Astrocyte (in vitro differentiated cells and primary cell): ENCODE data around the gene TRIM44. TPM values are rescaled to one million over a fixed set of nuclear protein-coding genes. Genes with fewer than 3 reads are reported as not detected.
A peak's percentile ranks its signal among the peaks of the same experiment; 100 is the strongest.
"Not testable (repeated sequence)": the region's sequence is repeated elsewhere in the genome, so short reads cannot be mapped to it uniquely, and the experiment has no call there.

Source experiments
- DNase-seq: peaks from one replicate; pipeline ENCODE4 v3.0.0-alpha.2; 2010; ENCODE audit warnings: low read depth
- FAIRE-seq: peaks from 2 replicates; lab custom pipeline; 2011; peaks lifted over from hg19 to GRCh38; lab: Jason Lieb, UNC
- H2AFZ ChIP-seq: 2 replicates; pipeline ENCODE4 v1.6.0; 2012; ENCODE audit warnings: low read depth, low read length, inconsistent platforms
- H3K27ac ChIP-seq: 2 replicates; pipeline ENCODE4 v1.5.1; 2011; ENCODE audit warnings: low read depth, low read length, inconsistent platforms
- H3K27me3 ChIP-seq: 2 replicates; pipeline ENCODE4 v1.6.0; 2011; ENCODE audit warnings: low read length, inconsistent platforms; ENCODE audit not compliant: insufficient read depth
- H3K36me3 ChIP-seq: 2 replicates; pipeline ENCODE4 v1.5.1; 2011; ENCODE audit warnings: low read length, inconsistent platforms; ENCODE audit not compliant: insufficient read depth
- H3K4me1 ChIP-seq: 2 replicates; pipeline ENCODE4 v1.5.1; 2011; ENCODE audit warnings: low read length, inconsistent platforms; ENCODE audit not compliant: insufficient read depth
- H3K4me2 ChIP-seq: 2 replicates; pipeline ENCODE4 v1.6.0; 2012; ENCODE audit warnings: low read length, inconsistent platforms
- H3K4me3 ChIP-seq: 2 replicates; pipeline ENCODE4 v1.5.1; 2011; ENCODE audit warnings: low read depth, mild to moderate bottlenecking, low read length, inconsistent platforms; ENCODE audit not compliant: insufficient read depth
- H3K79me2 ChIP-seq: 2 replicates; pipeline ENCODE4 v1.6.0; 2012; ENCODE audit warnings: mild to moderate bottlenecking, low read length, inconsistent platforms; ENCODE audit not compliant: insufficient read depth
- H3K9ac ChIP-seq: 2 replicates; pipeline ENCODE4 v1.6.0; 2012; ENCODE audit warnings: mild to moderate bottlenecking, low read length, inconsistent platforms
- H3K9me3 ChIP-seq: 2 replicates; pipeline ENCODE4 v1.5.1; 2012; ENCODE audit warnings: low read depth, mild to moderate bottlenecking, low read length, inconsistent platforms; ENCODE audit not compliant: insufficient read depth
- H4K20me1 ChIP-seq: 2 replicates; pipeline ENCODE4 v1.6.0; 2012; ENCODE audit warnings: low read length, inconsistent platforms; ENCODE audit not compliant: insufficient read depth
- H3K27ac Mint-ChIP-seq: one replicate; pipeline ENCODE4 v1.8.0; 2021; ENCODE audit warnings: mild to moderate bottlenecking, mixed read lengths; ENCODE audit not compliant: unreplicated experiment
- H3K27me3 Mint-ChIP-seq: one replicate; pipeline ENCODE4 v1.8.0; 2021; ENCODE audit warnings: low read depth, mixed read lengths; ENCODE audit not compliant: unreplicated experiment
- H3K36me3 Mint-ChIP-seq: one replicate; pipeline ENCODE4 v1.8.0; 2021; ENCODE audit warnings: low read depth, mixed read lengths; ENCODE audit not compliant: unreplicated experiment
- H3K4me1 Mint-ChIP-seq: one replicate; pipeline ENCODE4 v1.8.0; 2021; ENCODE audit warnings: low read depth, mixed read lengths; ENCODE audit not compliant: unreplicated experiment
- H3K4me3 Mint-ChIP-seq: one replicate; pipeline ENCODE4 v1.8.0; 2021; ENCODE audit warnings: mild to moderate bottlenecking, moderate library complexity, mixed read lengths; ENCODE audit not compliant: unreplicated experiment
- H3K9me3 Mint-ChIP-seq: one replicate; pipeline ENCODE4 v1.8.0; 2021; ENCODE audit warnings: mild to moderate bottlenecking, mixed read lengths; ENCODE audit not compliant: unreplicated experiment
- EZH2 ChIP-seq: IDR thresholded peaks from 2 replicates; pipeline ENCODE4 v1.6.1; 2012; ENCODE audit warnings: mild to moderate bottlenecking, low read length, inconsistent platforms; ENCODE audit not compliant: insufficient read depth
- total RNA-seq: library from RNA; stranded (reverse); gene quantifications from 2 replicates; pipeline ENCODE4 v1.2.1, GENCODE V29; 2021
- TF ChIP-seq, protein P1 (sequence below): IDR thresholded peaks from 2 replicates; pipeline ENCODE4 v1.5.1; 2011; ENCODE audit warnings: low read depth, mild to moderate bottlenecking, inconsistent platforms, low read length, moderate library complexity; ENCODE audit not compliant: insufficient read depth

Gene TRIM44
- total RNA-seq, 1 donor from 2014 or later: 61.0 TPM

- no peak for TF ChIP-seq EZH2
- TF ChIP-seq, protein P1, sequence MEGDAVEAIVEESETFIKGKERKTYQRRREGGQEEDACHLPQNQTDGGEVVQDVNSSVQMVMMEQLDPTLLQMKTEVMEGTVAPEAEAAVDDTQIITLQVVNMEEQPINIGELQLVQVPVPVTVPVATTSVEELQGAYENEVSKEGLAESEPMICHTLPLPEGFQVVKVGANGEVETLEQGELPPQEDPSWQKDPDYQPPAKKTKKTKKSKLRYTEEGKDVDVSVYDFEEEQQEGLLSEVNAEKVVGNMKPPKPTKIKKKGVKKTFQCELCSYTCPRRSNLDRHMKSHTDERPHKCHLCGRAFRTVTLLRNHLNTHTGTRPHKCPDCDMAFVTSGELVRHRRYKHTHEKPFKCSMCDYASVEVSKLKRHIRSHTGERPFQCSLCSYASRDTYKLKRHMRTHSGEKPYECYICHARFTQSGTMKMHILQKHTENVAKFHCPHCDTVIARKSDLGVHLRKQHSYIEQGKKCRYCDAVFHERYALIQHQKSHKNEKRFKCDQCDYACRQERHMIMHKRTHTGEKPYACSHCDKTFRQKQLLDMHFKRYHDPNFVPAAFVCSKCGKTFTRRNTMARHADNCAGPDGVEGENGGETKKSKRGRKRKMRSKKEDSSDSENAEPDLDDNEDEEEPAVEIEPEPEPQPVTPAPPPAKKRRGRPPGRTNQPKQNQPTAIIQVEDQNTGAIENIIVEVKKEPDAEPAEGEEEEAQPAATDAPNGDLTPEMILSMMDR: no peak
- no peaks in the 10 kb centered on the region for H3K27me3 Mint-ChIP-seq
- no peak overlapping the region for H3K4me3 Mint-ChIP-seq
- Histone ChIP-seq H3K4me2 (no peak overlapping the region), H4K20me1 (no peaks in the 10 kb centered on the region), H3K9me3 (no peaks in the 10 kb centered on the region), H3K79me2 (no peaks in the 10 kb centered on the region), H3K27me3 (no peaks in the 10 kb centered on the region), H2AFZ (no peak overlapping the region), H3K9ac (no peak overlapping the region), H3K4me1 (no peaks in the 10 kb centered on the region), H3K27ac (no peak overlapping the region), H3K36me3 (no peaks in the 10 kb centered on the region), H3K4me3 (no peak overlapping the region)
- H3K9me3 Mint-ChIP-seq: no peaks in the 10 kb centered on the region
- no peak overlapping the region for H3K27ac Mint-ChIP-seq
- peaks cover 7% of the 10 kb centered on the region for H3K4me1 Mint-ChIP-seq
- FAIRE-seq (peak; percentile 50), DNase-seq (peak; percentile 68)
- H3K36me3 Mint-ChIP-seq: peaks cover 3% of the 10 kb centered on the region
Observed at GRCh38 chr11:35650006-35650405, 12.6 kb upstream of the TRIM44 start.

- Mint-ChIP-seq H3K9me3 (no peaks in the 10 kb centered on the region), H3K4me3 (no peak overlapping the region), H3K27ac (no peak overlapping the region), H3K36me3 (peaks cover 3% of the 10 kb centered on the region), H3K4me1 (peaks cover 7% of the 10 kb centered on the region), H3K27me3 (no peaks in the 10 kb centered on the region)
- Histone ChIP-seq H3K9ac (no peak overlapping the region), H3K79me2 (no peaks in the 10 kb centered on the region), H3K27me3 (no peaks in the 10 kb centered on the region), H4K20me1 (no peaks in the 10 kb centered on the region), H3K4me2 (no peak overlapping the region), H3K4me1 (no peaks in the 10 kb centered on the region), H3K27ac (no peak overlapping the region), H3K9me3 (no peaks in the 10 kb centered on the region), H3K36me3 (no peaks in the 10 kb centered on the region), H2AFZ (no peak overlapping the region), H3K4me3 (no peak overlapping the region)
- TF ChIP-seq, protein P1: no peak
- no peak for TF ChIP-seq EZH2
- FAIRE-seq (no peak), DNase-seq (no peak)
Observed at GRCh38 chr11:35650467-35650866, 12.1 kb upstream of the TRIM44 start.

DNA sequence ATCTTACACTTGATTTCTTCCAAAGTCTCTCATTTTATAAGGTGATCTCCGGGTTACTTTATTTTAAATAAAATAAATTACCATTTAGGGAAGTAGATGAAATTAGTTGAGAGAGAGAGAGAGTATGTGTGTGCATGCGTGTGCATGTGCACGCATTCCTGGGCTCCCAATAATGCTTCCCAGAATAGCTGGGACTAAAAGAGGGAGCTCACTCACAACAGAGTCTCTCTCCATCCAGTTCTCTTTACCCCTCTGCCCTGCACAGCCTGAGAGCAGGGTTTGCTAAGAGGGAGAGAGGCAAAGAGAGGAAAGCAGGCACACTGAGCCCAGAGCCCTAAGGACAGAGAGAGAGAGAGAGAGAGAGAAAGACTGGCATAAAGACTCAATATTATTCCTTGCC is 11.3 kb upstream of the TRIM44 start:
- Histone ChIP-seq H3K9ac (no peak overlapping the region), H3K36me3 (no peaks in the 10 kb centered on the region), H3K9me3 (no peaks in the 10 kb centered on the region), H4K20me1 (no peaks in the 10 kb centered on the region), H3K4me3 (no peak overlapping the region), H3K27ac (no peak overlapping the region), H3K4me2 (no peak overlapping the region), H3K4me1 (no peaks in the 10 kb centered on the region), H3K79me2 (no peaks in the 10 kb centered on the region), H2AFZ (no peak overlapping the region), H3K27me3 (no peaks in the 10 kb centered on the region)
- H3K36me3 Mint-ChIP-seq: no peaks in the 10 kb centered on the region
- TF ChIP-seq EZH2: no peak
- TF ChIP-seq, protein P1: no peak
- DNase-seq: no peak
- peaks cover 7% of the 10 kb centered on the region for H3K4me1 Mint-ChIP-seq
- no peaks in the 10 kb centered on the region for H3K27me3 Mint-ChIP-seq
- no peak for FAIRE-seq
- no peaks in the 10 kb centered on the region for H3K9me3 Mint-ChIP-seq
- peak overlapping the region; percentile 59 for H3K27ac Mint-ChIP-seq
- H3K4me3 Mint-ChIP-seq: no peak overlapping the region

- not testable (repeated sequence) for H3K4me2 ChIP-seq, H3K4me1 ChIP-seq, H3K79me2 ChIP-seq, H2AFZ ChIP-seq, H3K27ac ChIP-seq, H3K27me3 ChIP-seq, FAIRE-seq, H3K27me3 Mint-ChIP-seq, H3K9me3 Mint-ChIP-seq, H3K27ac Mint-ChIP-seq, H3K4me3 ChIP-seq, H4K20me1 ChIP-seq, H3K4me1 Mint-ChIP-seq, H3K9me3 ChIP-seq, H3K4me3 Mint-ChIP-seq, H3K36me3 ChIP-seq, H3K9ac ChIP-seq, DNase-seq, H3K36me3 Mint-ChIP-seq
Observed at GRCh38 chr11:35652786-35653185, 9.8 kb upstream of the TRIM44 start.
